ENCODE measurements around the gene ACTRT2.

DNA sequence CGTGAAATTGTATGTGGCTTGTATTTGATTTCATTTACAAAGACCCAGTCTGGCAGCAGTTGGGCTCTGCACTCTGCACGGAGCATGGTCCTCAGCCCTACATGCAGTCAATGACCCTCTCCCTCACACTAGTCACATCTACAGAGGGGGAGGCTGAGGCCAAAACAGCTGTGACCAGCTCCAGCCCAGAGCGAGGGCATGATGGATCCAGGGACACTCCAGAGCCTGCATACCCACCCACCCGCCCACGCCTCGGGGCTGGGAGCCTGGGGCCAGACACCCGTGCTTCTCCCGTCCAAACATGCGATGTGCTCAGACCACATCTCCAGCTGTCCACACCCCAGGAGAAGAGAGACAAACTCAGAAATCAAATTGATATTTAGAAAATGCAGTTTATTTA lies 33.8 kb downstream of the ACTRT2 start:
- TF ChIP-seq, protein P1, sequence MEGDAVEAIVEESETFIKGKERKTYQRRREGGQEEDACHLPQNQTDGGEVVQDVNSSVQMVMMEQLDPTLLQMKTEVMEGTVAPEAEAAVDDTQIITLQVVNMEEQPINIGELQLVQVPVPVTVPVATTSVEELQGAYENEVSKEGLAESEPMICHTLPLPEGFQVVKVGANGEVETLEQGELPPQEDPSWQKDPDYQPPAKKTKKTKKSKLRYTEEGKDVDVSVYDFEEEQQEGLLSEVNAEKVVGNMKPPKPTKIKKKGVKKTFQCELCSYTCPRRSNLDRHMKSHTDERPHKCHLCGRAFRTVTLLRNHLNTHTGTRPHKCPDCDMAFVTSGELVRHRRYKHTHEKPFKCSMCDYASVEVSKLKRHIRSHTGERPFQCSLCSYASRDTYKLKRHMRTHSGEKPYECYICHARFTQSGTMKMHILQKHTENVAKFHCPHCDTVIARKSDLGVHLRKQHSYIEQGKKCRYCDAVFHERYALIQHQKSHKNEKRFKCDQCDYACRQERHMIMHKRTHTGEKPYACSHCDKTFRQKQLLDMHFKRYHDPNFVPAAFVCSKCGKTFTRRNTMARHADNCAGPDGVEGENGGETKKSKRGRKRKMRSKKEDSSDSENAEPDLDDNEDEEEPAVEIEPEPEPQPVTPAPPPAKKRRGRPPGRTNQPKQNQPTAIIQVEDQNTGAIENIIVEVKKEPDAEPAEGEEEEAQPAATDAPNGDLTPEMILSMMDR (IDR thresholded peaks at IDR 0.05): no peak
- TF ChIP-seq POLR2A (IDR thresholded peaks at IDR 0.05): no peak
